Measurements from ENCODE around the gene DDX1. TPM values are rescaled to one million over a fixed set of nuclear protein-coding genes. Genes with fewer than 3 reads are reported as not detected.

DDX1 gene
- total RNA-seq, 4 donors from 2014 or later, result 48.7 to 60.0 (median 55.1) TPM

DNA sequence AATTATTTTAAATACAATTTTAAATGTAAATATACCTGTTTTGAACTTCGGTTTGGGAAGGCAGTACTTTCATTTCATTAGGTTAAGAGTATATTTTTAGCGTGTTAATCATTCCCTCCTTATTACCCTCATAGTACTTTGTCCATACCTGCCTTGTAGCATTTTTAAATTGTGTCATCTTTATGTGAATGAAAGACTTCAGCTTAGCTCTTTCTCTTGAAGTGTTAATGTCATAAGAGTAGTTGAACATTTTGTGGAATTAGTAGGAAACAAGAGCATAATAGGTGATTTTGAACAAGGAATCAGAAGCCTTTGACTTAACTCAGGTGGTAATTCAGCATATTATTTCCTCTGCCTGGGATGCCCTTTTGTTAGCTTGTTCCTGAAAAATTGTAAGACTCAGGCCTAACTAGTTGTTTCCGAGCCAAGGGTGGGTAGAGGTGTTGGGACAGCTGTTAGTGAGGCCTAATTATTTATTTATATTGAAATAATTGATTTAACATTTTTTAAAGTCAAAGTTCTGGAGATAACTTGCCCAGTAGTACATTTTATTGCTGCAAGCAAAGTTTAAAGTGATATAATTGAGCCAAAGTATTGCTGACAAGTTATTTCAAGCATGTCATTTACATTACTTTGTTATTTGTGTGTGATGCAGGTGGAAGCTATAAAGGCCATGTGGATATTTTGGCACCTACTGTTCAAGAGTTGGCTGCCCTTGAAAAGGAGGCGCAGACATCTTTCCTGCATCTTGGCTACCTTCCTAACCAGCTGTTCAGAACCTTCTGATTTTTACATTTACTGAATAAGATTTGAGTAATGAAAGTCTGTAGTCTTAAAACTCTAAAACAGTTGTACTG is 38.7 kb downstream of the DDX1 start:
- TF ChIP-seq, protein P1, sequence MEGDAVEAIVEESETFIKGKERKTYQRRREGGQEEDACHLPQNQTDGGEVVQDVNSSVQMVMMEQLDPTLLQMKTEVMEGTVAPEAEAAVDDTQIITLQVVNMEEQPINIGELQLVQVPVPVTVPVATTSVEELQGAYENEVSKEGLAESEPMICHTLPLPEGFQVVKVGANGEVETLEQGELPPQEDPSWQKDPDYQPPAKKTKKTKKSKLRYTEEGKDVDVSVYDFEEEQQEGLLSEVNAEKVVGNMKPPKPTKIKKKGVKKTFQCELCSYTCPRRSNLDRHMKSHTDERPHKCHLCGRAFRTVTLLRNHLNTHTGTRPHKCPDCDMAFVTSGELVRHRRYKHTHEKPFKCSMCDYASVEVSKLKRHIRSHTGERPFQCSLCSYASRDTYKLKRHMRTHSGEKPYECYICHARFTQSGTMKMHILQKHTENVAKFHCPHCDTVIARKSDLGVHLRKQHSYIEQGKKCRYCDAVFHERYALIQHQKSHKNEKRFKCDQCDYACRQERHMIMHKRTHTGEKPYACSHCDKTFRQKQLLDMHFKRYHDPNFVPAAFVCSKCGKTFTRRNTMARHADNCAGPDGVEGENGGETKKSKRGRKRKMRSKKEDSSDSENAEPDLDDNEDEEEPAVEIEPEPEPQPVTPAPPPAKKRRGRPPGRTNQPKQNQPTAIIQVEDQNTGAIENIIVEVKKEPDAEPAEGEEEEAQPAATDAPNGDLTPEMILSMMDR (IDR thresholded peaks at IDR 0.05), result no peak
- ATAC-seq (ENCODE audit: low FRiP score) (no peak), DNase-seq (ENCODE audit: low spot score) (no peak)

DNA sequence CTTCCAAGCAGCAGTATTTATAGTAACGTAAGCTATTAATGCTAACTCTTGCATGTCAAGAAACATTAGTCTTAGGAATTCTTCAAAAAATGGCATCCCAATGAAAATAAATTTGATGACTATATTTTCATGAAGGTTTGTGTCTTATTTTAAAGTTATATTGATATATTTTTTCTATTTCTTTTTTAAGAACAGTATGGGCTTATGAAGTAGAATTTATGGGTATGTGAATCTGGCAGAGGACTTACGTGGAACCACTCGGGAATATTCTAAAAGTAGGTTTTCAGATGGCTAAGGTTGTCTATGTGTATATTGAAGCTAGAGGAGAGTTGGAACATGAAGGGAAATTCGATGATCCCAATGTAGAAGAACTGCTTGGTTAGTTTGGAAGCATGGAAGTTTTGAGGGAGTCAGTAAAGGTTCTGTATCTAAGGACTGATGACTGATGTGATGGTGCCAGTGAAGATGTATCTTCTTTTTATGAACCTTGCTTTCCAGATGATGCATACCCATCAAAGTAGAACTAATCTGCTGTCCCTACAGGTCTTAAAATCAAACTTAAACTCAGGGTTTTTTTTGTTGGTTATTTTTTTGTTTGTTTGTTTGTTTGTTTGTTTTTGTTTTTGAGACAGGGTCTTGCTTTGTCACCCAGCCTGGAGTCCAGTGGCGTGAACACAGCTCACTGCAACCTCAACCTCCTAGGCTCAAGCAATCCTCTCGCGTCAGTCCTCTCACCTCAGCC is 39.5 kb downstream of the DDX1 start:
- DNase-seq (ENCODE audit: low spot score) (no peak), ATAC-seq (ENCODE audit: low FRiP score) (no peak)
- TF ChIP-seq, protein P1 (IDR thresholded peaks at IDR 0.05), result no peak

DNA sequence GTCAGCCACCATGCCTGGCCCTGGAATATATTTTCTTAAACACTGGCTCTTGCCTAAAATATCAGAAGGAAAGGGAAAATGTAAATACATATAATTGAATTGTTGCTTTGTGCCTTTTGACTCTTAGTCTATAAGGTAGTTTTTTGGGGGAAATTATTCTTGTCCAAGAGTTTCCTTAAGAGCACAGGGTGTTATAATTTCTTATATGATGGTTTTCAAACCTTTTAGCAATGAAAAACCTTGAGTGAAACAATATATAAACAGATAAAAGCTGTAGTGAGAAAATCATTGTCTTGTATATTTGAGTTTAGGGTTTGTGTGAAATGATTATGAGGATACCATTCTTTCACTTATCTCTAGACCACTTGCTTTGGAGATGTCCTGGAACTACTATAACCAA is 40.2 kb downstream of the DDX1 start:
- TF ChIP-seq, protein P1 (IDR thresholded peaks at IDR 0.05), result no peak
- DNase-seq (ENCODE audit: low spot score) (no peak), ATAC-seq (ENCODE audit: low FRiP score) (no peak)

DNA sequence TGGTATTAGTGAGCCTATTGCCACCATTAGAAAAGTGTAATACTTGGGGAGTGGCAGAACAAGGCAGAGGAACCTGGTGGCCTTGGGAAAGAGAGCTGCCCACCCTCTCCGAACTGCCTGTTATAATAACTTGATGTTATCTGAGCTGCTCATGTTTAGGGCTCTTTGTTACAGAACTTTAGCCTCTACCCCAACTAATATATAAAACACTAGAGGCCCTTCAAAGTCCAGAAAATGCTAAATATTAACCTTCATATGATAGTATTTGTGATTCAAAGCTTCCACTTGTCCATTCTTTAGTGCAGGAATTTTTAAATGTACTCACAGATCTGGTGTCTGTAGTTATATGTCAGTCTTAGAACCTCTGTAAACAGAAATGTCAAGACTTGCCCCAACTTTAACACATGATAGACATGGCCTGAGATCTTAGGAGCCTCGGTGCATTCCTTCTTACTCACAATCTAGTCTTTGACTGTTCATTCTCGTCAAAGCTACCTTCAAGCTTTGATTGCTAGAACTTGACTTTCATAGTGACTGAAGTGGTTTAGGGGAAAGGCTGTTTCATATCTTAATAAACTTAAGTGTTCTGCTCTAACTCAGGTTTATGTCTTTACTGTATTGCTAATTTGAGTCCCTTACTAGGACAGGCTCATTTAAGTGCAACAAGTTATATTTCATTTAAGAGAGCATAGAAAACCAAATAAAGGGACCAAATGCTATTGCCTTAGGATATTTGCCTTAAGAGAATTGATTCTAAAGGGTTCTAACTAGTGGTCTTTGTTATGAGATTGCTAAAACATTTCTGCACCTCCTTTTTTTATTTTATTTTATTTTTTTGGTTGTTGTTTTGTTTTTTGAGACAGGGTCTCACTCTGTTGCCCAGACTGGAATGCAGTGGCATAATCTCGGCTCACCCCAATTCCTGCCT is 41.6 kb downstream of the DDX1 start:
- TF ChIP-seq, protein P1 (IDR thresholded peaks at IDR 0.05), result no peak
- no peak for ATAC-seq (ENCODE audit: low FRiP score)
- no peak for DNase-seq (ENCODE audit: low spot score)

DNA sequence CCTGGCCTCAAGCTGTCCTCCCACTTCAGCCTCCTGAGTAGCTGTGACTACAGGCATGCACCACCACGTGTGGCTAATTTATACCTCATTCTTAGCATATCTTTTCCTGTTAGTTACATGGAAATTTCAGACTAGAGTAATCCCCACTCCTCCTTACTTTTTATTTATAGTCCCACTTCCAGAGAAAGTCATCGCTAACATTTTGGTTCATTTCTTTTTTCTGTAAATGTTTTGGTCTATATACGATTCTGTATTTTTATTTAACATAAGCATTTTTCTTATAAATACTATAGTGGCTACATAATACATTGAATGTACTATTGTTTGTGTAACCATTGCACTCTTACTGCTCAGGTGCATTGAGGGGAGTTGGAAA is 42.3 kb downstream of the DDX1 start:
- DNase-seq (ENCODE audit: low spot score) (no peak), ATAC-seq (ENCODE audit: low FRiP score) (no peak)
- TF ChIP-seq, protein P1 (IDR thresholded peaks at IDR 0.05), result no peak

DNA sequence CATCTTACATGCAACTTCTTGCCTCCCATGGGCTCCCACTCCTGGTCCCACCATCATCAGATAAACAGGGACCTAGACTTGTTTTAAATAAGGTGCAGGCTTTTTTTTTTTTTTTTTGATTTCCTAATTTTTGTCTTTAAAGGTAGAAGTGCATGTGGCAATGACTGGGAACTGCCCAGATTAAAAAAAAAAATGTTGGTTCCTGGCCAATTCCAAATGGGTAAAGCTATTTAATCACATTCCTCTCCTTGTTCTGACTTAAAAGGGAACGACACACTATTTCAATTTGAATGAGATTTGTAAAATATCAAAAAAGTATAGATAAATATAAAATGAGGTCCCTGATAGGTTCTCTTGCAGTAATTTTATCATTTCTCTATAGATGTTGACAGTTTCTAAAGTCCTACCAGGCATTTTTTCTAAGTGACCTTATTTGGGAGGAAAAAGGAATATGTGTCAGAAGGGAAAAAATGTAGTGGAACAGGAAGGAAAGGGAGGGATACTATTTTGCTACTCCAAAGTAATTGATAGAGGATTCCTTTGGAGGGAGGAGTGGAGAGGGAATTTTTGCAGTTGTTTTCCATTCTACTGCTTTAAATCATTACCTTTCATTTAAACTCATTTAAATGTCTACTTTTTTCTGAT is 43.3 kb downstream of the DDX1 start:
- DNase-seq (ENCODE audit: low spot score) (no peak), ATAC-seq (ENCODE audit: low FRiP score) (peak; percentile 33)
- TF ChIP-seq, protein P1 (IDR thresholded peaks at IDR 0.05), result no peak

All from omental fat pad (tissue), 4 donors.